Upper lobe of left lung (tissue), 6 donors: Measurements from ENCODE around the gene PFN1. TPM values are rescaled to one million over a fixed set of nuclear protein-coding genes. Genes with fewer than 3 reads are reported as not detected.

ENCODE experiments used
- ATAC-seq, 2 donors: fragments of 200-7000 bp; cut with Tn5 transposase; one replicate each; pipeline ENCODE4 v1.9.1; 2022; ENCODE audit warnings: mild to moderate bottlenecking in 2 of 2, moderate library complexity in 2 of 2; ENCODE audit not compliant: low FRiP score in 2 of 2
- DNase-seq, 2 donors: peaks; one replicate each; pipeline ENCODE4 v3.0.0-alpha.2; 2019 to 2020
- H3K27ac ChIP-seq, 4 donors: fragments of 200-600 bp; sonication (generic); one replicate each; pipeline ENCODE4 v1.5.1; 2016 to 2019
- H3K27me3 ChIP-seq, 4 donors: fragments of 200-600 bp; sonication (generic); one replicate each; pipeline ENCODE4 v1.5.1; 2017 to 2019
- H3K36me3 ChIP-seq, 4 donors: fragments of 200-600 bp; sonication (generic); one replicate each; pipeline ENCODE4 v1.5.1; 2016 to 2019
- H3K4me1 ChIP-seq, 4 donors: fragments of 200-600 bp; sonication (generic); one replicate each; pipeline ENCODE4 v1.5.1; 2018 to 2019
- H3K4me3 ChIP-seq, 4 donors: fragments of 200-600 bp; sonication (generic); one replicate each; pipeline ENCODE4 v1.5.1; 2017 to 2019; ENCODE audit warnings: mild to moderate bottlenecking in 2 of 4, moderate library complexity in 1 of 4
- H3K9me3 ChIP-seq, 4 donors: fragments of 200-600 bp; sonication (generic); one replicate each; pipeline ENCODE4 v1.5.1; 2018 to 2019
- EP300 ChIP-seq, 4 donors: sonication (generic); formaldehyde crosslinking; IDR thresholded peaks; one replicate each; pipeline ENCODE4 v1.5.1; 2017; ENCODE audit warnings: antibody characterized with exemption in 4 of 4, control low read depth in 2 of 4
- POLR2A ChIP-seq, 4 donors: fragments of 450-650 bp; IDR thresholded peaks; one replicate each; pipeline ENCODE4 v1.5.1; 2016 to 2017; ENCODE audit warnings: antibody characterized with exemption in 4 of 4, mild to moderate bottlenecking in 2 of 4
- POLR2AphosphoS5 ChIP-seq, 2 donors: sonication (generic); formaldehyde crosslinking; IDR thresholded peaks; one replicate each; pipeline ENCODE4 v1.5.1; 2017; ENCODE audit warnings: antibody characterized with exemption in 2 of 2
- WGBS, 2 donors: methylation state at CpG; one replicate each; pipeline ENCODE4 v1.1.5; 2017 to 2018; 5-methylcytosine and 5-hydroxymethylcytosine counted together
- total RNA-seq, 6 donors: library from RNA; depleted of rRNA in 4 of 6; stranded (reverse); fragments of >200 nt in 4 of 6; gene quantifications; one replicate each; pipeline versions ENCODE4 v1.1.0 to v1.2.1, GENCODE V29; 2016 to 2021
- TF ChIP-seq, protein P1 (sequence below), 6 experiments: fragments of 450-650 bp in 4 of 6; fragments of 200-600 bp in 2 of 6; sonication (generic) in 2 of 6; IDR thresholded peaks; one replicate each; pipeline ENCODE4 v1.5.1; 2016 to 2019; ENCODE audit warnings: antibody characterized with exemption in 6 of 6
- donor health status: DM: no; HTN: no; CAD: no; lungs with moderate emphysema.
- donor health status: DM: no; HTN: yes; CAD: no; lungs with severe emphysema.

Gene PFN1
- total RNA-seq, 6 donors from 2014 or later: 403 to 814 (median 641) TPM

DNA sequence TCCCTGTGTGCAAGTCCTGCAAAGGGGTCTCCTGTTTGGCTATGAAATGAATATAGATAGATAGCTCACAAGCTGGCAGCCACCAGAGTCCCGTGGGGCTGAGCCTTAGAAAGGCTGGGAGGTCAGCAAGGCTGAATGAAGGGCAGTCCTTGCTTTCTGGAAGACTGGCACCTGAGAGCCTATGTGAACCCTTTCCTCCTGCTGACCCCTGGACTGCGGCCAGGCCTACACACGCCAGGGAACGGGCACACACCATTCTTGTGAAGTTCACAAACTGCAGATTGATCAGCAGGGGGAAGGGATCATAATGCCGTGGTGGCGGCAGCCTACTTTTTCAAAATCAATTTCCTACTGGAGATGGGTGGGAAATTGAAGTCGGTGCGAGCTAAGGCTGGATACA lies 50.0 kb downstream of the PFN1 start:
- TF ChIP-seq EP300 (IDR thresholded peaks at IDR 0.05) (no peak), POLR2AphosphoS5 (IDR thresholded peaks at IDR 0.05) (no peak), POLR2A (IDR thresholded peaks at IDR 0.05) (no peak)
- TF ChIP-seq, protein P1, sequence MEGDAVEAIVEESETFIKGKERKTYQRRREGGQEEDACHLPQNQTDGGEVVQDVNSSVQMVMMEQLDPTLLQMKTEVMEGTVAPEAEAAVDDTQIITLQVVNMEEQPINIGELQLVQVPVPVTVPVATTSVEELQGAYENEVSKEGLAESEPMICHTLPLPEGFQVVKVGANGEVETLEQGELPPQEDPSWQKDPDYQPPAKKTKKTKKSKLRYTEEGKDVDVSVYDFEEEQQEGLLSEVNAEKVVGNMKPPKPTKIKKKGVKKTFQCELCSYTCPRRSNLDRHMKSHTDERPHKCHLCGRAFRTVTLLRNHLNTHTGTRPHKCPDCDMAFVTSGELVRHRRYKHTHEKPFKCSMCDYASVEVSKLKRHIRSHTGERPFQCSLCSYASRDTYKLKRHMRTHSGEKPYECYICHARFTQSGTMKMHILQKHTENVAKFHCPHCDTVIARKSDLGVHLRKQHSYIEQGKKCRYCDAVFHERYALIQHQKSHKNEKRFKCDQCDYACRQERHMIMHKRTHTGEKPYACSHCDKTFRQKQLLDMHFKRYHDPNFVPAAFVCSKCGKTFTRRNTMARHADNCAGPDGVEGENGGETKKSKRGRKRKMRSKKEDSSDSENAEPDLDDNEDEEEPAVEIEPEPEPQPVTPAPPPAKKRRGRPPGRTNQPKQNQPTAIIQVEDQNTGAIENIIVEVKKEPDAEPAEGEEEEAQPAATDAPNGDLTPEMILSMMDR (IDR thresholded peaks at IDR 0.05): no peak
- Histone ChIP-seq H3K27ac (no peak overlapping the region), H3K4me3 (peak overlapping the region in 1 of 4 donors; percentile 52), H3K4me1 (peaks cover 7 to 41% (median 27%) of the 10 kb centered on the region in 4 donors), H3K36me3 (peaks cover 12 to 44% (median 42%) of the 10 kb centered on the region in 4 donors), H3K27me3 (peaks cover 0 to 9% (median 0%) of the 10 kb centered on the region in 4 donors), H3K9me3 (no peaks in the 10 kb centered on the region)
- WGBS, 2 donors: 93 to 94% methylated on average over 7 to 8 of the region's 8 CpGs
- no peak for ATAC-seq
- DNase-seq: peak in 1 of 2 donors; percentile 39

DNA sequence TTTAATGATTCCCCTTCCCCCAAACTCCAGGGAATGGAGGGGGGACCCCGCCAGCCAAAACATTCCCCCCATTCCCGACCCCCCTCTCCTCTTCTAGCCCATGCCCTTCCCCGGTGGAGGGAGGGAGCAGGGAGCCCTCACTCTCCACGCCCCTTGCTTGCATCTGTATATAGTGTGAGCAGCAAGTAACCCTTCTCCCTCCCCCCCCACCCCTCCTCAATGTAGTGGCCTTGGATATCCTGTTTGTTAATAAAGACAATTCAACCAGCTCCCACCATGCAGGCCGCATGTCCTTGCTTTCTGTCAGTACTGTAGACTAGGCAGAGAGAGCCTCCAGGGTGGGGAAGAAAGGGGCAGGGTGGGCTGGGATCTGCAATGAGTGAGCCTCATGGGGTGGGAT lies 50.5 kb downstream of the PFN1 start:
- Histone ChIP-seq H3K4me3 (no peak overlapping the region), H3K27ac (no peak overlapping the region), H3K36me3 (peaks cover 12 to 49% (median 48%) of the 10 kb centered on the region in 4 donors), H3K4me1 (peaks cover 2 to 35% (median 21%) of the 10 kb centered on the region in 4 donors), H3K9me3 (no peaks in the 10 kb centered on the region), H3K27me3 (peaks cover 0 to 9% (median 0%) of the 10 kb centered on the region in 4 donors)
- 64 to 85% methylated on average over 5 of the region's 5 CpGs for whole genome bisulfite sequencing, 2 donors
- DNase-seq: no peak
- no peak for ATAC-seq
- TF ChIP-seq, protein P1 (IDR thresholded peaks at IDR 0.05): no peak
- TF ChIP-seq EP300 (IDR thresholded peaks at IDR 0.05) (no peak), POLR2A (IDR thresholded peaks at IDR 0.05) (no peak), POLR2AphosphoS5 (IDR thresholded peaks at IDR 0.05) (no peak)

DNA sequence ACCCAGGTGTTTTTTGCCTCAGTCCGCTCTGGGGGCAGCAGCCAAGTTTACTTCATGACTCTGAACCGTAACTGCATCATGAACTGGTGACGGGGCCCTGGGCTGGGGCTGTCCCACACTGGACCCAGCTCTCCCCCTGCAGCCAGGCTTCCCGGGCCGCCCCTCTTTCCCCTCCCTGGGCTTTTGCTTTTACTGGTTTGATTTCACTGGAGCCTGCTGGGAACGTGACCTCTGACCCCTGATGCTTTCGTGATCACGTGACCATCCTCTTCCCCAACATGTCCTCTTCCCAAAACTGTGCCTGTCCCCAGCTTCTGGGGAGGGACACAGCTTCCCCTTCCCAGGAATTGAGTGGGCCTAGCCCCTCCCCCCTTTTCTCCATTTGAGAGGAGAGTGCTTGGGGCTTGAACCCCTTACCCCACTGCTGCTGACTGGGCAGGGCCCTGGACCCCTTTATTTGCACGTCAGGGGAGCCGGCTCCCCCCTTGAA lies 51.1 kb downstream of the PFN1 start:
- peaks cover 0 to 9% (median 0%) of the 10 kb centered on the region in 4 donors for H3K27me3 ChIP-seq
- ATAC-seq: no peak
- peaks cover 0 to 33% (median 18%) of the 10 kb centered on the region in 4 donors for H3K4me1 ChIP-seq
- 89 to 94% methylated on average over 7 to 10 of the region's 10 CpGs for WGBS, 2 donors
- peak in 1 of 2 donors; percentile 47 for DNase-seq
- H3K36me3 ChIP-seq: peaks cover 13 to 55% (median 53%) of the 10 kb centered on the region in 4 donors
- no peaks in the 10 kb centered on the region for H3K9me3 ChIP-seq
- no peak overlapping the region for H3K27ac ChIP-seq
- TF ChIP-seq, protein P1 (IDR thresholded peaks at IDR 0.05): no peak
- TF ChIP-seq POLR2AphosphoS5 (IDR thresholded peaks at IDR 0.05) (no peak), EP300 (IDR thresholded peaks at IDR 0.05) (no peak), POLR2A (IDR thresholded peaks at IDR 0.05) (no peak)
- no peak overlapping the region for H3K4me3 ChIP-seq

DNA sequence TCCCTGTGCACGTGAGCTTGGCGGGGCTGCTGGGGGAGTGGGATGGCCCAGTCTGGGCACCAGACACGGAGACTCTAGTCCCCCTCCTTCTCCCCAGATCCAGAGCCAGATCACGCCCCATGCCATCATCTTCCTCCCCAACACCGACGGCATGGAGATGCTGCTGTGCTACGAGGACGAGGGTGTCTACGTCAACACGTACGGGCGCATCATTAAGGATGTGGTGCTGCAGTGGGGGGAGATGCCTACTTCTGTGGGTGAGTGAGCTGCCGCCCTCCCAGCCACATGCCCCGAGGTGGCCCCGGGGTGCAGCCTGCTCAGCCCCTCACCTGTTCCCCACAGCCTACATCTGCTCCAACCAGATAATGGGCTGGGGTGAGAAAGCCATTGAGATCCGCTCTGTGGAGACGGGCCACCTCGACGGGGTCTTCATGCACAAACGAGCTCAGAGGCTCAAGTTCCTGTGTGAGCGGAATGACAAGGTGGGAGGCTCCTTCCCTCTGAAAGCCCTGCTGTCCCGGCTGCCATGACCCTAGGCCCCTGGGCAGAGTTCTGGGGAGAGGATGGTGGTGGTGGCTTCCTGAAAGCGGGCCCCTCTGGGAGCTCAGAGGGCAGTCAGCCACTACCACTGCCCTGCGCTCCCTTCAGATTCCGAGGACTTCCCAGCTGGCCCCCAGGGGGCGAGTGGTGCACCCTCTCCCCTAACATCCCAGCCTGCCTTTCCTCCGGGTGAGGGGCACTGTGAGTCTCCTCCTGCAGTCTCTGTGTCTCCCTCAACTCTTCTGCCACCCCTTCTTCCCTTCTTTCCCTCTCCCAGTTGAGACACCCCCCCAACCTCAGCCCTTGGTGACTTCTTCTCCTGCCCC lies 51.8 kb downstream of the PFN1 start:
- no peak for ATAC-seq
- WGBS, 2 donors: 91% methylated on average over 19 to 27 of the region's 27 CpGs
- Histone ChIP-seq H3K9me3 (no peaks in the 10 kb centered on the region), H3K27ac (no peak overlapping the region), H3K4me3 (no peak overlapping the region), H3K27me3 (peaks cover 0 to 9% (median 0%) of the 10 kb centered on the region in 4 donors), H3K4me1 (peaks cover 0 to 26% (median 18%) of the 10 kb centered on the region in 4 donors), H3K36me3 (peaks cover 15 to 62% (median 58%) of the 10 kb centered on the region in 4 donors)
- TF ChIP-seq EP300 (IDR thresholded peaks at IDR 0.05) (no peak), POLR2A (IDR thresholded peaks at IDR 0.05) (no peak)
- TF ChIP-seq, protein P1 (IDR thresholded peaks at IDR 0.05): no peak
- peak in 1 of 2 donors; percentile 58 for DNase-seq
